M059J (cell line): ENCODE measurements around the gene TNF. TPM values are rescaled to one million over a fixed set of nuclear protein-coding genes. Genes with fewer than 3 reads are reported as not detected.

Source experiments
- DNase-seq: peaks from one replicate; pipeline ENCODE4 v3.0.0-alpha.2; 2012; ENCODE audit warnings: low read depth
- total RNA-seq: library from RNA; depleted of rRNA; stranded (reverse); fragments of >200 nt; shearing (Covaris generic); gene quantifications from 2 replicates; pipeline ENCODE4 v1.2.3, GENCODE V29; 2014; rRNA removed

TNF gene
- 0.47 and 0.62 TPM in 2 replicates for total RNA-seq

DNA sequence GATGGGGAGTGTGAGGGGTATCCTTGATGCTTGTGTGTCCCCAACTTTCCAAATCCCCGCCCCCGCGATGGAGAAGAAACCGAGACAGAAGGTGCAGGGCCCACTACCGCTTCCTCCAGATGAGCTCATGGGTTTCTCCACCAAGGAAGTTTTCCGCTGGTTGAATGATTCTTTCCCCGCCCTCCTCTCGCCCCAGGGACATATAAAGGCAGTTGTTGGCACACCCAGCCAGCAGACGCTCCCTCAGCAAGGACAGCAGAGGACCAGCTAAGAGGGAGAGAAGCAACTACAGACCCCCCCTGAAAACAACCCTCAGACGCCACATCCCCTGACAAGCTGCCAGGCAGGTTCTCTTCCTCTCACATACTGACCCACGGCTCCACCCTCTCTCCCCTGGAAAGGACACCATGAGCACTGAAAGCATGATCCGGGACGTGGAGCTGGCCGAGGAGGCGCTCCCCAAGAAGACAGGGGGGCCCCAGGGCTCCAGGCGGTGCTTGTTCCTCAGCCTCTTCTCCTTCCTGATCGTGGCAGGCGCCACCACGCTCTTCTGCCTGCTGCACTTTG is at the start of gene TNF:
Gene TNF, plus strand, starts transcription at position 231 of the 567 bp plus-strand sequence. Its CDS starts 177 bp downstream, at position 408.
- DNase-seq = no peak

DNA sequence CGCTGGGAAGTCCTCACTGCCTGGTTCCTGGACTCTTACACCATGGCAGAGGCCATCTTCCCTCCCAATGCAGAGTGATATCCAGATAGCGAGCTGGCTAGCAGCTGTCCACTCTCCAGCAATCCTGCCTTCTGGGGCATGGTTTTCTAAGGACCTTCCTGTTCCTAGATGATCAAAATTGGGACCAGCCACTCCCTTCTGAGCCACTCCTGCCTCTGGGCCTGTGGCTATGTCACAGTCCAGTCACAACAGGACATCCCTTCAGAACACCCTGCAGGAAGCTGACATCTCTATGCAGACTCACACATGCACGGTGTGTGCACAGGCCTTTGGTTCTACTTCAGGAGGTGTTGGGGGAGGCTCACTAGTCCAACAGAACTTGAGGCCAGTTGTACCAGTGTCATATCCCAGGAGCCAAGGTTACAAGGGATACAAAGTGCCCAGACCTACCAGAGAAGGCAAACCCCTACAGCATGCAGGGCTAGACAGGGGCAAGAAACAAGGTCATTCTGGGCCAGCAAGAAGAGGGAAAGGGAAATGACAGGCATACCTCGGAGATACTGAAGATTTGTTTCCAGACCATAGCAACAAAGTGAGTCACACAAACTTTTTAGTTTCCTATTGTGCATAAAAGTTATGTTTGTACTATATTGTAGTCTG is 49.3 kb upstream of the TNF start:
- DNase-seq = peak; percentile 86

- DNase-seq = peak; percentile 29
These were observed 47.0 kb upstream of the TNF start for GRCh38 chr6:31528307-31528777.

- peak; percentile 22 for DNase-seq
These were observed 46.5 kb upstream of the TNF start, which contains the start of gene MCCD1 for GRCh38 chr6:31528821-31529328. Gene MCCD1 (plus strand): TSS chr6:31528962. CDS start chr6:31529015, 53 bp downstream.

- peak; percentile 55 for DNase-seq
These were observed 45.8 kb upstream of the TNF start for GRCh38 chr6:31529329-31530150.

DNA sequence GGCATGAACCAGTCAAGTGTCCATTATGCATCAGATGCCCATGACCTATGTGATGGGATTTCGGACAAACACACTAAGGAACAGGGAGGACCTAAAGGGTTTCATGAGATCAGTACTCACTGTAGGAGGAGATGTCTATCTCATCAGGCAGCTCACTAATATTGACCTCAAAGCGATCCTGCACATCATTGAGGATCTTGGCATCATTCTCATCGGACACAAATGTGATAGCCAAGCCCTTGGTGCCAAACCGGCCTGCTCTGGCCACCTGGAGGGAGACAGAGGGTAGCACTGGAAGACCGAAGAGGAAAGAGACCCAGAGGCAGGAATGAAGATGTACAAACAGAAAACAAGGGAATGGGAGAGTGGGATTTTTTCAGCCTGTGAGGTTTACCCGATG is 44.7 kb upstream of the TNF start:
- peak; percentile 30 for DNase-seq

DNA sequence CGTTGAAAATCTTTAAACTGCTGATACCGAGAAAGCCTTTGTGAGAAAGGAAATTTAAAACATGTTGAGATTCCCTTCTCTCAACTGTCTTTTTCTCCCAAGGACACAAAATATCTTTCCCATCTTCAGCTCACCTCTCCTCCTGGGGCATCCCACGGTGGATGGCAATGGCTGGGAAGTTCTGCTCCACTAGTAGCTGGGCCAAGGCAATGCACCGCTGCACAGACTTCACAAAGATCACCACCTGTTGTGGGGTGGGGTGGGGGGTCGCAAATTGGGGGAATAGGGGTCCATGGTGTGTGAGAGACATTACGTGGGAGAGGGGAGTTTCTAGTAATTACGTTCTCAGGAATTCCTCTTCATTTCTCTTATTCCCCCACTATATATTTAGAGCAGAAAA is 44.2 kb upstream of the TNF start:
- no peak for DNase-seq

DNA sequence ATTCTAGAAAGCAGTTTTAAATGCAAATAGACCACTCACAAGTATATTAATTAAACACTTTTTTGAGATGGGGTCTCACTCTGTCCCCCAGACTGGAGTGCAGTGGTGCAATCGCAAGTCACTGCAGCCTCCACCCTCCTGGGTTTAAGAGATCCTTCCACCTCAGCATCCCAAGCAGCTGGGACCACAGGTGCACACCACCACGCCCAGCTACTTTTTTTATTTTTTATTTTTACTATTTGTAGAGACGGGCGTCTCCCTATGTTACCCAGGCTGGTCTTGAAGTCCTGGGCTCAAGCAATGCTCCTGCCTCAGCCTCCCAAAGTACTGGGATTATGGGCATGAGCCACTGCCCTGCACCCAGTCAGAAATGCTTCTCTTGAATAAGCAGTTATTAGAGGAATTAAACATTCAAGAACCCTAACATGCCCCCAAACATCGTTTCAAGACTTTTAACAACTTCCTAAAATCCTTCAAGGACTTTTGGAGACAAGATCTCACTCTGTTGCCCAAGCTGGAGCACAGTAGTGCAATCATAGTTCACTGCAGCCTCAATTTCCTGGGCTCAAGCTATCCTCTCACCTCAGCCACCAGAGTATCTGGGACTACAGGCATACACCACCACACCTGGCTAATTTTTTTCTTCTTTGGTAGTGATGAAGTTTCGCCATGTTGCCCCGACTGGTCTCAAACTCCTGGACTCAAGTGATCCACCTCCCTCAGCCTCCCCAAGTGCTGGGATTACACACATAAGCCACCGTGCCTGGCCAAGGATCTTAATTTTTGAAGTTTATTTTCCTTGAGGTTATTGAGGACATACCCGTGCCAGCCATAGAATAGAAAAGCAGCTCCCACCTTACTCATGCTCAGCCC is 43.4 kb upstream of the TNF start:
- DNase-seq = no peak

DNA sequence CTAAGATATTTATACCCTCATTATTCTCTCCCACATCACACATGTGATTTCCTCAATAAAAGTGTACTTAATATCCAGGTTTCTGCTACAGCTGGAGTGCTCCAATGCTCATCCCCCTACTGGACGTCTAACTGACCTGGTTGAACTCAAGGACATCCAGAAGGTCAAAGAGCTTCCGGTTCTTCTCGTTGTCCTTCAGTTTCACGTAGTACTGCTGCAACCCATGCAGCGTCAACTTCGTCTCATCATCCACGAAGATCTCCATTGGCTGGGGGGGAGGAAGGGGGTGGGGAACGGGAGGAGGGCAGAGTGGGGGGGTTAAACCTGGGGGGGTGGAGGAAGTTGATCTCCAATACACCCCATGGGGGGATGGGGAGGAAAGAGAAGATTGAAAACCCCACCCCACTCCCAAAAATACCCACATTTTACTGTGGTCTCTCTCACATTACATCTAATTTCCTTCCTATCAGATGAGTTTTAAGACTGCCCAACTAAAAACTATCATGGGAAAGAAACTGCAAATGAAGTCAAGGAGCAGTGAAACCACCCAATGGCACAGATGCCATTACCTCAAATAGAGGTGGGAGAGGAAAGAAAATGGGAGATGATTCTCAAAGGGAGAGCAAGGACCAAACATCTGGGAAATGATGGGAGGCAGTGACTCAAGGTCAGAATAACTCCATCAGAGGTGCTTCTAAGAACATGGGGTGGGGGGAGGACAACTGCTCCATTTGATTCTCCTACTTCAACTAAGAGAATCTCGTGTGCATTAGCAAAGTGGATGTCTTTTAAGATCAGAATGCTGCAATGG is 42.5 kb upstream of the TNF start:
- no peak for DNase-seq

DNA sequence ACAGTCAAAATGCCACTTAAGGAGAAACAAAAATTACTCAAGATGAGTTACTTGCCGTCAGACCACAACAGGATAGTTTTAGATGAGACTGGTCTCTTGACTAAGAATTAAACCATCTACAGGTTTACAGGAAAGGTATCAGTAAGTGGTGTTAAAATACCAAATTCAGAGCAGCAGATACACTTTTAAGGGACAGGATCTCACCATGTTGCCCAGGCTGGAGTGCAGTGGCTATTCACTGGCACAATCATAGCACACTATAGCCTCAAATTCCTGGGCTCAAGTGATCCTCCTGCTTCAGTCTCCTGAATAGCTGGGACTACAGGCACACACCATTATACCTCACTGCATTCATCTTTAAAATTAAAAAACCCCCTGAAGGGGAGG is 41.9 kb upstream of the TNF start:
- no peak for DNase-seq

- DNase-seq = no peak
These were observed 41.4 kb upstream of the TNF start for GRCh38 chr6:31534011-31534410.

DNA sequence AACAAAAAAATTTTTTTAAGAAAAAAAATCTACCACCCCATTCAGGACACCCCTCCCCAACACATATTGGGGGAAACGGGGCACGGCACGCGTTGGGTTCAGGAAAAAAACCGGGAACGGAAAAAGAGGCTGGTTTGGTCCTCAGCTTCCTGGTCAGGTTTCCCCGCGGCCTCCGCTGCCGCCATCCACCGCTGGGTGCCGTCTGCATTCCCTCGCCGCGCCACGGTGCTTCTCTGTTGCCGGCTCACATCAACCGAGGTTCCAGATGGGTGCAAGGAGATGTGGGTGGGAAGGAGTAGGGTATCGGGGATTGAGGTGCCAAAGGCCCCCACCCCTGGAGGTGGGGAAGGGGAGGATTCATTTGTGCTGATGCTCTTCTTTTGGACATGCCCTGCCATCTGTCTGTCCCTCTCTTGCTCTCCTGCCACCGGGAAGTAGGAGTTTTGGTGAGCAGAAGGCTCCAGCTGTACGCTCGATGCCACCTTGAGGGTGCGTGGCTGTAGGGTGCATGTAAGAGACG is 40.8 kb upstream of the TNF start:
- DNase-seq = no peak

GRCh38 chr6:31535538-31536324 is 39.6 kb upstream of the TNF start:
- DNase-seq = no peak

DNA sequence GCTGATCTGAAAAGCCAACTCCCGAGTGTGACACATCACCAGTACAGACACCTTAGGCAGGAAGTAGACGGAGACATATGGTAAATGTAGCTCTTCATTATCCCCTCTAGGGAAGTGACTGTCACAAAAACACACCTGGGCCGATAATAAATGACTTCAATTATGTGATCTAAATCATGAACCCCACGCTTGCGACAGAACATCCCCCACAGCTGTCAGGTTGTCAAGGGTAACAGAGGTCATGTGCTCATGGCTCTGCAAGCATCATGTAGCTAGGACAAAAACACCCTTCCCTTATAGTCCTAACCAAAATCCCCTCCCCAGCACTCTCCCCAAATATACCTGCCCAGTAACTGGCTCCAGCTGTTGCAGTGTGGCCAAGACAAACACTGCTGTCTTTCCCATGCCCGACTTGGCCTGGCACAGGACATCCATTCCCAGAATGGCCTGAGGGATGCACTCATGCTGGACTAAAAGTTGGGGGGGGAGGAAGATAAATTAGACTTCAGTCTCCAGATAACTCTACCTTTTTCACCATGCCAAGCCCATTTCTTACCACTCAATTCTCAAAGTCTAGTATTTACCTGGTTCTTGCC is 36.5 kb upstream of the TNF start:
- no peak for DNase-seq

GRCh38 chr6:31540640-31541039 is 34.7 kb upstream of the TNF start:
- DNase-seq = no peak

DNA sequence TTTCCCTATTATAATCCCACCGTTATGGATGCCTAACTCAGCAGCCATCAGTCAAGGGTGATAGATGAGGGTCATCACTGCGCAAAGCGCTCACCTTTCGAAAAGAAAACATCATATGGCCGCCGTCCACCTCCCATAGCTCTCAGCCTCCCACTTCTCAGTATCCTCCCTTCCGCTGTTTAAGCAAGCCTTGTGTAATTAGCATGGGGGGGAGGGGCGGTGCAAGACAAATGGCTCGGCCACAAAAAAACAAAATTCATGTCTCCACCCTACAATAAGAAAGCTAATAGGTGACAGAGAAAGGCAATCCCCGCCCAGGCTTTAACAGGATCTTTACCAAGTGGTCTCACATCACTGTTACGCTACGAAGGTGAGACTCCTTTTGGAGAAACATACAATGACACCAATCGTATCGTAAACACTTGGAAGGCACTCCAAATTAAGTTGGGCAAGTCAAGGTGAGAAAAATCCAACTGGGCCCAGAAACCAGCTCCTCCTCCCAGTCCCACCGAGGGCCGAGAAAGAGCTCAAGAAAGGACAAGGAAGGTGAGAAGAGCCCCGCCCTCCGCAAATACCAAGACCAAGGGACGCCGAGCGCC is 34.2 kb upstream of the TNF start:
- DNase-seq = peak; percentile 66

GRCh38 chr6:31541658-31542521 is 33.5 kb upstream of the TNF start, which contains the start of gene DDX39B:
Gene DDX39B (minus strand): TSS chr6:31542003. CDS start chr6:31540532, 1,471 bp downstream.
- peak; percentile 98 for DNase-seq

DNA sequence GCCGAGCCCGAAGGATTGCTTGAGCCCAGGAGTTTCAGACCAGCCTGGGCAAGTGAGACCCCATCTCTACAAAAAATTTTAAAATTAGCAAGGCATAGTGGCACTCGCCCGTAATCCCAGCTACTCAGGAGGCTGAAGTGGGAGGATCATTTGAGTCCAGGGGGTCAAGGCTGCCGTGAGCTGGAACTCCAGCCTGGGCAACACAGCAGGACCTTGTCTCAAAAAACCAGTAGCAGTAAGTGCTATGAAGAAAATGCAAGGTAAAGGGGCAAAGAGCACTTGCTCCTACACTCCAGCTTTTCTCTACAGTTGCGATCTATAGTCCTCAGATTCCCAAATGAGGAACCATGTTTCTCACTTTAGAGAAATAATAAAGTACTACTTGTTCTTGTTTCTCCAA is 31.7 kb upstream of the TNF start:
- no peak for DNase-seq
